ENCODE data around the gene PTCHD4.
"Not testable (repeated sequence)": the region's sequence is repeated elsewhere in the genome, so short reads cannot be mapped to it uniquely, and the experiment has no call there.

PTCHD4 gene

DNA sequence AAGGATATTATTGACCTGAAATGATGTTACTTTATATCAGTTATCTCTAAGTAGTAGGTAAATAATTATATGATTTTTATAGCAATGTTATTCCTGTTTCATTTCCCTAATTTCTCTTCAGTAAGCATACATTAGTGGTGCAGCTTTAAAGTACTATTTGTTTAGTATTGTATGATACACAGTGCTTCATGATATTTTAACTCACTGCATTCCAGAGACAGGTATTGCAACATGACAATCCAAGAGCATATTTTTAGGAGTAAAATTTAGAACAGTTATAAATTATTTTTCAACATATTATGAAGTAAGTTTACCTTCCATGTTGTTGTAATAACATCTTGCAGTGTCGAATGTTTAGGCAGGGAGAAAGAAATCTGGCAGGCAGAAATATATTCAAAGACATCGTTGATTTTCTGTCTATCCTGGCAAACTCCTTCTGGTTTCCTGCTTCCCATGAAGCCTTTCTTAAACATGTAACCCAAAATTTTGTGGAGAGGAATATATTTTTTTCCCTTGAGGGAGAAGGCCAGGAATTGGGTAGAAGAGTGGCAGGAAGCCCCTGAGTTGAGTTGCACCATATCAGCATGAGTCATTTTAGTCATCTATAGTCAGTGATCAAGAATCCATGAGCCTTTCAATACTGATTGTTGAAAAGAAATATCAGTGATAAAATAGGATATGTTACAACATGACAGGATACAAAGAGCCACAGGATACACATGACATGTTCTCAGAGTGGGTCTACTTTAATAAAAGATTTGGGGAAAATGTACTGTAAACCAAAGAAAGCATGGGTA, 29.0 kb upstream of the PTCHD4 start:
- Histone ChIP-seq H3K27me3 (no peaks in the 10 kb centered on the region), H3K4me1 (no peaks in the 10 kb centered on the region), H3K36me3 (no peaks in the 10 kb centered on the region), H3K27ac (no peak overlapping the region), H3K4me3 (no peak overlapping the region), H3K9me3 (no peaks in the 10 kb centered on the region)
- DNase-seq, result no peak
- TF ChIP-seq, protein P1, sequence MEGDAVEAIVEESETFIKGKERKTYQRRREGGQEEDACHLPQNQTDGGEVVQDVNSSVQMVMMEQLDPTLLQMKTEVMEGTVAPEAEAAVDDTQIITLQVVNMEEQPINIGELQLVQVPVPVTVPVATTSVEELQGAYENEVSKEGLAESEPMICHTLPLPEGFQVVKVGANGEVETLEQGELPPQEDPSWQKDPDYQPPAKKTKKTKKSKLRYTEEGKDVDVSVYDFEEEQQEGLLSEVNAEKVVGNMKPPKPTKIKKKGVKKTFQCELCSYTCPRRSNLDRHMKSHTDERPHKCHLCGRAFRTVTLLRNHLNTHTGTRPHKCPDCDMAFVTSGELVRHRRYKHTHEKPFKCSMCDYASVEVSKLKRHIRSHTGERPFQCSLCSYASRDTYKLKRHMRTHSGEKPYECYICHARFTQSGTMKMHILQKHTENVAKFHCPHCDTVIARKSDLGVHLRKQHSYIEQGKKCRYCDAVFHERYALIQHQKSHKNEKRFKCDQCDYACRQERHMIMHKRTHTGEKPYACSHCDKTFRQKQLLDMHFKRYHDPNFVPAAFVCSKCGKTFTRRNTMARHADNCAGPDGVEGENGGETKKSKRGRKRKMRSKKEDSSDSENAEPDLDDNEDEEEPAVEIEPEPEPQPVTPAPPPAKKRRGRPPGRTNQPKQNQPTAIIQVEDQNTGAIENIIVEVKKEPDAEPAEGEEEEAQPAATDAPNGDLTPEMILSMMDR (IDR thresholded peaks at IDR 0.05), result no peak
- intact Hi-C loops (cut with DNase I; ENCODE audit: low total_unique reads), result no loop called here

DNA sequence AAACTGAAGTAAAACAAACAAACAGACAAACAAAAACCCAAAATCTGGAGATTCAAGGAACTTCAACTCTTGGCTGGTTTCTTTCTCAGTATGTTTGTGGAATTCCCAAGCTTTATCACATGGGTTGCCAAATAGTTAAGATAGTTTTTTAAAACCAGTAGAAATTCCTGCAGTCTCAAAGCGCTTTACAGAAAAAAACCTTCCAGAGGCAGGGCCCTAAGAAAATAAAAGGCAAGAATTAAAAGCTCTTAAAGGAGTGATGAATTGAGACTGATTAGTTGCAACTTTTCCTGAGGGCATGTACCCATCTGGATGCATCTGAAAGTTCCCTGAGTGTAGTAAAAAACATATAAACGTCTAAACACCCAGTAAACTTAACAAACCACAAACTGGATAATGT, 25.9 kb upstream of the PTCHD4 start:
- intact Hi-C loops (cut with DNase I; ENCODE audit: low total_unique reads), result no loop called here
- Histone ChIP-seq H3K9me3 (no peaks in the 10 kb centered on the region), H3K36me3 (no peaks in the 10 kb centered on the region), H3K27me3 (no peaks in the 10 kb centered on the region), H3K27ac (no peak overlapping the region), H3K4me3 (no peak overlapping the region), H3K4me1 (no peaks in the 10 kb centered on the region)
- DNase-seq, result no peak
- TF ChIP-seq, protein P1 (IDR thresholded peaks at IDR 0.05), result no peak

DNA sequence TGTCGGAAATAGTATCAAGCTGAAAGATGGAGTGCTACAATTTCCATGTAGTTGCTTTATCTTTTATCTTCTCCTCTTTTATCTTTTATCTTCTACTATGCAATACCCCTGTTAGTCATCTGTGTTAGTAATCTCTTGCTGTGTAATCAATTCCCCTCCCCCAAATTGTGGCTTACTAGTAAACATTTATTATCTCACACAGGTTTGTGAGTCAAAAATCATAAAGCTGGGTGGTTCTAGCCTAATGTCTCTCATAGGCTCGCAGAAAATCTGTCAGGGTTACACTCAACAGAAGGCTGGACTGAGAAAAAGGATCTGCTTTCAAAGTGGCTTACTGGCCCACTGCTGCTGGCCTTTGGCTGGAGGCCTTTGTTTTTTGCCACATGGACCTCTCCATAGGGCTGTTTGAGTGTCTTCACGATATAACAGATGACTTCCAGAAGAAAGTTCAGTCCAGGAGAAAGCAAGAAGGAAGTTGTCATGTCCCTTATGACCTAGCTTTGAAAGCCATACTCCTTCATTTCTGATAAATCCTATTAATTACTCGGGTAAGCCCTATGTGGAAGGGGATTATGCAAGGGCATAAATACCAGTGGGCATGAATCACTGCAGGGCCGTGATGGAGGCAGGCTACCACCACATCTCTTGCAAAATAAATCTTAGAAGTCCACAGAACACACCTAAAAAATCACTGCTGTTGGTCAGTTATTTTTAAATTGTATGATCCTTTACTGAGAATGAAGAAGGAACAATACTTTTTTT, 24.5 kb upstream of the PTCHD4 start:
- DNase-seq, result no peak
- Histone ChIP-seq H3K27ac (no peak overlapping the region), H3K36me3 (no peaks in the 10 kb centered on the region), H3K4me3 (no peak overlapping the region), H3K9me3 (no peaks in the 10 kb centered on the region), H3K27me3 (no peaks in the 10 kb centered on the region), H3K4me1 (no peaks in the 10 kb centered on the region)
- intact Hi-C loops (cut with DNase I; ENCODE audit: low total_unique reads), result no loop called here
- TF ChIP-seq, protein P1 (IDR thresholded peaks at IDR 0.05), result no peak

DNA sequence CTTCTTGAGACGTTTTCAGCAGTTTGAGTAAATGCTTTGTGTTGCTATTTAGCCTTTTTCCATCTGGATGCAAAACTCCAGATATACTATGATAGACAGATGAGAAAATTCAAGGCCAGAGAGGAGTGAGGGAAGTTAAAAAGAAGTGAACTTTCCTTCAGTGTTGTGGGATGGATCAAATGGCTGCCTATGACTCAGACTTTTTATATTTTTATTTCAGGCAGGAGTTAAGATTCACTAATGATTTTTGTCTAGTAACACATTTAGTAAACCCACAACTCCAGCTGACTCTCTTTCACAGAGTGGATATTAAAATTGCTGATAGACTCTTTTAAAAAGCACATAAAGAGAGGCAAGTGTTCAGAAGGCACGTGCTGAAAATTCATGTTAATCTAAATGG, 23.2 kb upstream of the PTCHD4 start:
- H3K27me3 ChIP-seq, result no peaks in the 10 kb centered on the region
- intact Hi-C loops (cut with DNase I; ENCODE audit: low total_unique reads), result no loop called here
- TF ChIP-seq, protein P1 (IDR thresholded peaks at IDR 0.05), result no peak
- DNase-seq, result no peak
- no peaks in the 10 kb centered on the region for H3K4me1 ChIP-seq
- H3K4me3 ChIP-seq, result no peak overlapping the region
- H3K36me3 ChIP-seq, result no peaks in the 10 kb centered on the region
- no peaks in the 10 kb centered on the region for H3K9me3 ChIP-seq
- H3K27ac ChIP-seq, result no peak overlapping the region

DNA sequence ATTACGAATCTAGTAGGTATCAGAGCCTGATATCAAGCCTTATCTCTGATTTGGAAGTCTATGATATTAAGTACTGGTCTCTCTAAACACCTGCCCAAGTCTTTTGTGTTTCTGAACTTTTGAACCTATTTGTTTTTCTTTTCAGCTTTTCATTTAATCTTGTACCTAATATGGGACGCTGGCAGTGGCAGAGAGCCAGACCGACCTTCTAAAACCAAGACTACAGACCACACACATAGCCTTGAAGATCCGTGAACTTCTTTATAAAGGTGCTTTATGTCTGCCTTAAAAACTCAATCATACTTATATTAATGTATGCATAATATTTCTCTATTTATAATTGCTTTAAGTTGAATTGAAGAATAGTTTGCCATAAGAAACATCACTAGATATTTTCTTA, 12.6 kb upstream of the PTCHD4 start:
- Histone ChIP-seq H3K36me3 (no peaks in the 10 kb centered on the region), H3K9me3 (no peaks in the 10 kb centered on the region), H3K4me3 (no peak overlapping the region), H3K27ac (no peak overlapping the region), H3K4me1 (no peaks in the 10 kb centered on the region), H3K27me3 (no peaks in the 10 kb centered on the region)
- intact Hi-C loops (cut with DNase I; ENCODE audit: low total_unique reads), result no loop called here
- no peak for DNase-seq
- TF ChIP-seq, protein P1 (IDR thresholded peaks at IDR 0.05), result no peak

DNA sequence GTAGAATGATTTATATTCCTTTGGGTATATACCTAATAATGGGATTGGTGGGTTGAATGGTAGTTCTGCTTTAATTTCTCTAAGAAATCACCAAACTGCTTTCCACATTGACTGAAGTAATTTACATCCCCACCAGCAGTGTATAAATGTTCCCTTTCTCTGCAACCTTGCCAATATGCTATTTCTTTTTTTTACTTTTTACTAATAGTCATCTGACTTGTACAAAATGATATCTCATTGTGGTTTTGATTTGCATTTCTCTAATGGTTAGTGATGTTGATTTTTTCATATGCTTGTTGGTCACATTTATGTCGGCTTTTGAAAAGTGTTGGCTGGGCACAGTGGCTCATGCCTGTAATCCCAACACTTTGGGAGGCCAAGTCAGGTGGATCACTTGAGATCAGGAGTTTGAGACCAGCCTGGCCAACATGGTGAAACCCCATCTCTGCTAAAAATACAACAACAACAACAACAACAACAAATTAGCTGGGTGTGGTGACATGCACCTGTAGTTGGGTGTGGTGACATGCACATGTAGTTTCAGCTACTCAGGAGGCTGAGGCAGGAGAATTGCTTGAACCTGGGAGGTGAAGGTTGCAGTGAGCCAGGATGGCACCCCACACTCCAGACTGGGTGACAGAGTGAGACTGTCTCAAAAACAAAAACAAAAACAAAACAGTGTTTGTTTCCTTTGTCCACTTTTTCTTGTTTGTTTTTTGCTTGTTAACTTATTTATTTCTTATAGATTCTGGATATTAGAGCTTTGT, 11.2 kb upstream of the PTCHD4 start:
- H3K9me3 ChIP-seq; H3K27me3 ChIP-seq; H3K4me1 ChIP-seq; H3K4me3 ChIP-seq; intact Hi-C loops (cut with DNase I; ENCODE audit: low total_unique reads); DNase-seq; H3K27ac ChIP-seq; H3K36me3 ChIP-seq: not testable (repeated sequence)

All from tibial artery (tissue), 4 donors.